ENCODE results near the gene SLC47A2.
A peak's percentile ranks its signal among the peaks of the same experiment; 100 is the strongest.

Gene SLC47A2

GRCh38 chr17:19719355-19720209, 3.2 kb upstream of the SLC47A2 start:
- no peak overlapping the region for H3K4me3 ChIP-seq (ENCODE audit: low read depth, low read length)
- DNase-seq (ENCODE audit: low read depth): no peak
- TF ChIP-seq CTCF (IDR thresholded peaks at IDR 0.05; ENCODE audit: control insufficient read depth, extremely low read depth, insufficient read depth): no peak

DNA sequence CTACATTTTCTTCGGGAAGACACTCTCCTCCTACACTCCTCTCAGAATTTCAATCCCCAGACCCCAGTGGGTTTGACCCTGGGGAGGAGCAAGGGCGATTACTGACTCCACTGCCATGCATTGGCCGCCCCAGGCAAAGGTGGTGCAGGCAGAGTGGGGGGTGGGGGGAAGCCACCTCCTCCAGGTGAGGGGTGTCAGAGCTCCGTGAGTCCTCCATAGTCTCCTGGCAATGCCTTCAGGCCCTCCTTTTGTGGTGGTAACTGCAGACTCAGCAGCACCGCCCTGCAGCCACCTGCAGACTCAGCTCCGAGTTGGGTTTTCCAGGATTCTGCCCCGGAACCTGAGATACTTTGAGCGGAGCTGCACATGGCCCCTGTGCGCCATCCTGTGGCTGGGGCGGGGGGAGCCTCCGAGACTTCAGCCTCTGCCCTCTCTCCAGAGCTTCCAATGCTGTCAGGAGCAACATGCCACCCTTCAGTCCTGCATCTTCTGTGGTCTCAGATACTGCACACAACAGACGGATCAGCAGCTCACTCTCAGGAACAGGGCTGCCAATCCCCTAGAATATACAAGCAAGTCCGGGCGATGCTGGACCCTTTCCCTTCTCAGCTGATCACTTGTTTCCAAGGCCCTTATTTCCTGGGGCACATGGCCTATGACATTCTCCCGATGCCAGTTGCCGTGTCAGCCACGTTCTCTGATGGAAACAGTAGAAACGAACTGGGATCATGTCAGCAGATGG, 2.4 kb upstream of the SLC47A2 start:
- DNase-seq (ENCODE audit: low read depth): no peak
- H3K4me3 ChIP-seq (ENCODE audit: low read depth, low read length): no peak overlapping the region
- TF ChIP-seq CTCF (IDR thresholded peaks at IDR 0.05; ENCODE audit: control insufficient read depth, extremely low read depth, insufficient read depth): peak; percentile 48

- no peak for DNase-seq (ENCODE audit: low read depth)
- TF ChIP-seq CTCF (IDR thresholded peaks at IDR 0.05; ENCODE audit: control insufficient read depth, extremely low read depth, insufficient read depth): no peak
- H3K4me3 ChIP-seq (ENCODE audit: low read depth, low read length): no peak overlapping the region
These were observed 1.7 kb upstream of the SLC47A2 start for GRCh38 chr17:19718041-19718612.

DNA sequence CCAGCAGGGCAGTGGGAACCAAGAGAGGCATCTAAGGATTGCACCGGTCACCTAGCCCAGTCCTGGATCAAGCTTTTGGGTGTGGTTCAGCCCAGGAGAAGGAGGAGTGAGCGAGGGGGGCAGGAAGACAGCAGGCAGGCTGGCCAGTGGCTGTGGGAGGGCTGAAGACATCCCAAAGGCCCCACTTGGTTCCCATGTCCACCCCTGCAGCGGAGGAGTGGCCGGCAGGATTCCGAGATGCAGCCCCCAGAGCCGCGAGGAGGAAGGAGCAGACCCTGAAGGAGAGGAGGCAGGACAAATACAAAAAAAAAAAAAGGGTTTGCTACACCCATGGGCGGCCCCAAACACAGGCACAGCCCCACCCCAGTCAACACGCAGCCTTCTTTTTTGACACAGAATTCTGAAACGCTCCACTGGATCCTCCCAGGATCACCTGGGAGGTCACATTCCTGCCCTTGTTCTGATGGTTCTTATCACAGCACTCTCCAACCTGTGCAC, 1.1 kb upstream of the SLC47A2 start:
- H3K4me3 ChIP-seq (ENCODE audit: low read depth, low read length): no peak overlapping the region
- DNase-seq (ENCODE audit: low read depth): no peak
- no peak for TF ChIP-seq CTCF (IDR thresholded peaks at IDR 0.05; ENCODE audit: control insufficient read depth, extremely low read depth, insufficient read depth)

DNA sequence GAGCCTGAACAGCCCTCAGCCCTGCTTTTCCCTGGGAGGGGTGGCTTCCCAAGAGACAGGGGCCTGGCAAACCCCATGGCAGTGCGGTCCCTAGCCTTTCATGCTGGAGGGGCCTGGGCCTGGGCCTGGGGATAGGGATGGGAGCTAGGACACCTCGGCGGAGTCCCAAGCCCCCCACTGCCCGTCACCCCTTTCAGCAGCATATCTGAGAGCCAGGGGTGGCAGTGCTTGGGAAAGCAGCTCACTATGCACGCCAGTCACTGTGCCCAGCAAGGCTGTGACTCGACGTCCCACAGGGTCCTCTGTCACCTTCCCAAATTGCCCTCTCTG, 612 bp upstream of the SLC47A2 start:
- H3K4me3 ChIP-seq (ENCODE audit: low read depth, low read length): no peak overlapping the region

More for the DNA sequence above, 612 bp upstream of the SLC47A2 start:
- no peak for DNase-seq (ENCODE audit: low read depth)
- TF ChIP-seq CTCF (IDR thresholded peaks at IDR 0.05; ENCODE audit: control insufficient read depth, extremely low read depth, insufficient read depth): no peak
